DOHH2 (cell line): ENCODE results near the gene CAMKK1.
"Not testable (repeated sequence)": the region's sequence is repeated elsewhere in the genome, so short reads cannot be mapped to it uniquely, and the experiment has no call there.

Experiments
- H3F3A ChIP-seq: fragments of 200-600 bp; sonication (generic), shearing (Covaris generic); 2 replicates; pipeline ENCODE4 v1.6.0; 2016; ENCODE audit warnings: antibody characterized with exemption, mild to moderate bottlenecking; ENCODE audit not compliant: control insufficient read depth, insufficient read depth
- H3K27ac ChIP-seq: fragments of 200-600 bp; sonication (generic); 2 replicates; pipeline ENCODE4 v1.5.1; 2014; ENCODE audit warnings: low read depth, mild to moderate bottlenecking, low read length, moderate library complexity
- H3K27me3 ChIP-seq: fragments of 200-600 bp; sonication (generic); 2 replicates; pipeline ENCODE4 v1.6.1; 2014; ENCODE audit warnings: mild to moderate bottlenecking, low read length, mixed read lengths; ENCODE audit not compliant: control insufficient read depth
- H3K36me3 ChIP-seq: fragments of 200-600 bp; sonication (generic); 2 replicates; pipeline ENCODE4 v1.6.1; 2014; ENCODE audit warnings: mild to moderate bottlenecking, low read length, moderate library complexity, mixed read lengths; ENCODE audit not compliant: control insufficient read depth
- H3K4me1 ChIP-seq: fragments of 200-600 bp; sonication (generic); 2 replicates; pipeline ENCODE4 v1.6.1; 2014; ENCODE audit warnings: mild to moderate bottlenecking, low read length, mixed read lengths; ENCODE audit not compliant: control insufficient read depth
- H3K4me2 ChIP-seq: fragments of 200-600 bp; sonication (generic); 2 replicates; pipeline ENCODE4 v1.6.0; 2014; ENCODE audit warnings: mild to moderate bottlenecking, low read length, moderate library complexity
- H3K4me3 ChIP-seq: fragments of 200-600 bp; sonication (generic); 2 replicates; pipeline ENCODE4 v1.5.1; 2014; ENCODE audit warnings: mild to moderate bottlenecking, low read length, mixed read lengths
- H3K79me2 ChIP-seq: fragments of 200-600 bp; sonication (generic); 2 replicates; pipeline ENCODE4 v1.6.1; 2014; ENCODE audit warnings: mild to moderate bottlenecking, low read length, mixed read lengths; ENCODE audit not compliant: control insufficient read depth
- H3K9me2 ChIP-seq: fragments of 200-600 bp; sonication (generic); replicated peaks from 2 replicates; pipeline ENCODE4 v1.6.1; 2014; ENCODE audit warnings: mild to moderate bottlenecking, low read length, mixed read lengths; ENCODE audit not compliant: control insufficient read depth
- H3K9me3 ChIP-seq: fragments of 200-600 bp; sonication (generic); 2 replicates; pipeline ENCODE4 v1.6.1; 2014; ENCODE audit warnings: antibody characterized with exemption, low read length, mixed read lengths; ENCODE audit not compliant: control insufficient read depth, insufficient read depth
- H4K20me1 ChIP-seq: fragments of 200-600 bp; sonication (generic); 2 replicates; pipeline ENCODE4 v1.6.0; 2014; ENCODE audit warnings: low read depth, mild to moderate bottlenecking, antibody characterized with exemption, low read length, moderate library complexity; ENCODE audit not compliant: control insufficient read depth, insufficient read depth
- CTCF ChIP-seq: fragments of 200-600 bp; sonication (generic); IDR thresholded peaks from one replicate; pipeline ENCODE4 v1.5.1; 2014; ENCODE audit warnings: antibody characterized with exemption, mild to moderate bottlenecking, low read depth, low read length; ENCODE audit not compliant: poor library complexity, severe bottlenecking
- EZH2phosphoT487 ChIP-seq: fragments of 200-600 bp; sonication (generic); IDR thresholded peaks from 2 replicates; pipeline ENCODE4 v1.6.1; 2017; ENCODE audit warnings: borderline replicate concordance, mild to moderate bottlenecking, antibody characterized with exemption, low read length, moderate library complexity, mixed read lengths

Gene CAMKK1

GRCh38 chr17:3859940-3860339 lies 32.9 kb downstream of the CAMKK1 start:
- no peak overlapping the region for H3K27ac ChIP-seq
- H3K36me3 ChIP-seq = no peaks in the 10 kb centered on the region
- no peaks in the 10 kb centered on the region for H3K79me2 ChIP-seq
- TF ChIP-seq CTCF (no peak), EZH2phosphoT487 (no peak)
- H3K9me3 ChIP-seq = no peaks in the 10 kb centered on the region
- no peaks in the 10 kb centered on the region for H3K4me1 ChIP-seq
- no peaks in the 10 kb centered on the region for H3F3A ChIP-seq
- no peaks in the 10 kb centered on the region for H4K20me1 ChIP-seq
- H3K27me3 ChIP-seq = no peaks in the 10 kb centered on the region
- H3K9me2 ChIP-seq = no peaks in the 10 kb centered on the region
- H3K4me3 ChIP-seq = no peak overlapping the region
- no peak overlapping the region for H3K4me2 ChIP-seq

DNA sequence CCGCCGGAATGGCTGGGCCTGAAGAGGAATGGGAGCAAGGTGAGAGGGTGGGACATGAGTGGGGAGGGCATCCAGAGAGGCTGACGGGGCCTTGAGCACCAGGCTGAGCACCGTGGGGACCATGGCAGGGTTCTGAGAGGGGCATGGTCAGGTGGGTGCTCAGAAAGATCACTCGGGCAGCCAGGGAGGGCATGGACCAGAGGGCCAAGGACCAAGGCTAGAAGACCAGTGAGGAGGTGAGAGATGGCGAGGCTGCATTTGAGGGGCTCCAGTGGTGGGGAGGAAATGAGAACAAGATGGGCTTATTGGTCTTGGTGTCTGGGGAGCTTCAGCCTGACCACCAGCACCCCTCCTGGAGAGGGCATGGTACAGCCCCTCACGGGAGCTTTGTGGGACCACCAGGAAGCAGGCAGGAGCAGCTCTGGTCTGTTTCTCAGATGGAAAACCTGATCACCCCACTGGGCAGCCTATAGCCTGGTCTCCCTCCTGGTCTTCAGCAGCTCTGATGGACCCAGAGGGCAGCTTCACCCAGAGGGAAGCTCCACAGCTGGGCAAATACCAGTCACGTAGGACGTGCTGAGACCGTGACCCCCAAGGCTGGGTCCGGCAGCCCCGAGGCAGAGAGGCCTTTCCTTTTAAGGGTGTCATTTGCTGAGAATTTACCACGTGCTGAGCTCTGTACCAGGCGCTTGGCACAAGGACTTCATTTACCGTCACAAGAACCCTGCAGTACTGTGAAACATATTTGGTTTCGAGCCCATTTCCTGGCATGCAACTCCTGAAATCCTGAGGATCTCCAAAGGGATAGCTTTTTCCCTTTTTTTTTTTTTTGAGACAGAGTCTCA lies 35.4 kb downstream of the CAMKK1 start:
- Histone ChIP-seq H3F3A (no peaks in the 10 kb centered on the region), H4K20me1 (no peaks in the 10 kb centered on the region), H3K79me2 (no peaks in the 10 kb centered on the region), H3K27me3 (no peaks in the 10 kb centered on the region), H3K36me3 (no peaks in the 10 kb centered on the region), H3K4me1 (no peaks in the 10 kb centered on the region), H3K9me3 (no peaks in the 10 kb centered on the region), H3K4me3 (no peak overlapping the region), H3K4me2 (no peak overlapping the region), H3K9me2 (no peaks in the 10 kb centered on the region), H3K27ac (no peak overlapping the region)
- no peak for TF ChIP-seq EZH2phosphoT487
- no peak for TF ChIP-seq CTCF

GRCh38 chr17:3854204-3854603 lies 38.6 kb downstream of the CAMKK1 start:
- H3K27me3 ChIP-seq, H4K20me1 ChIP-seq, H3K4me3 ChIP-seq, H3F3A ChIP-seq, H3K9me2 ChIP-seq, H3K4me1 ChIP-seq, H3K36me3 ChIP-seq, H3K79me2 ChIP-seq, H3K4me2 ChIP-seq, H3K9me3 ChIP-seq, H3K27ac ChIP-seq: not testable (repeated sequence)

GRCh38 chr17:3852561-3852960 lies 40.3 kb downstream of the CAMKK1 start:
- TF ChIP-seq EZH2phosphoT487 = no peak
- Histone ChIP-seq H3K4me2 (no peak overlapping the region), H4K20me1 (no peaks in the 10 kb centered on the region)

More at GRCh38 chr17:3852561-3852960, 40.3 kb downstream of the CAMKK1 start:
- Histone ChIP-seq H3K79me2 (no peaks in the 10 kb centered on the region), H3K9me3 (no peaks in the 10 kb centered on the region), H3K36me3 (no peaks in the 10 kb centered on the region), H3K4me3 (no peak overlapping the region), H3F3A (no peaks in the 10 kb centered on the region), H3K27me3 (no peaks in the 10 kb centered on the region), H3K9me2 (no peaks in the 10 kb centered on the region), H3K27ac (no peak overlapping the region), H3K4me1 (no peaks in the 10 kb centered on the region)
